ENCODE results near the gene CDC20B. TPM values are rescaled to one million over a fixed set of nuclear protein-coding genes. Genes with fewer than 3 reads are reported as not detected.
"Not testable (repeated sequence)": the region's sequence is repeated elsewhere in the genome, so short reads cannot be mapped to it uniquely, and the experiment has no call there.

The CDC20B gene
- total RNA-seq, 1 experiment from 2014 or later = 0.08 TPM

DNA sequence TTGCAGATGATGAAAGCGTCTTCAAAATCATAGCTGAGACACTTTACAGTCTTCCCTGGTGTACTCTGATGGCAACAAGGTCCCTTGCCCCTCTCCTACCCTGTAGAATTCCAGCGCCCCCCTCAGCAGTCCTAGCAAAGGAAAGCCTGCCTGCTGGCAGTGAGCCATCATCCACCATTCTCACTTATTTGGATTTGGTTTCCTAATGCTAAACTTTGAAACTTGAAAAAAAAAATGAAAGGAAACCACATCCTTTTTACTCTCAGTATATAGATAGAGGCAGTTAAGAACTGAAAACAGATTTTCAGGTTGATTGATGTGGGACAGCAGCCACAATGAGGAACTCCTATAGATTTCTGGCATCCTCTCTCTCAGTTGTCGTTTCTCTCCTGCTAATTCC, 70.6 kb downstream of the CDC20B start, which contains the start of gene GZMA:
TSS of gene GZMA (plus strand) at position 299 of the 400 bp plus-strand sequence. CDS start at position 336, 37 bp downstream.
- TF ChIP-seq, protein P1, sequence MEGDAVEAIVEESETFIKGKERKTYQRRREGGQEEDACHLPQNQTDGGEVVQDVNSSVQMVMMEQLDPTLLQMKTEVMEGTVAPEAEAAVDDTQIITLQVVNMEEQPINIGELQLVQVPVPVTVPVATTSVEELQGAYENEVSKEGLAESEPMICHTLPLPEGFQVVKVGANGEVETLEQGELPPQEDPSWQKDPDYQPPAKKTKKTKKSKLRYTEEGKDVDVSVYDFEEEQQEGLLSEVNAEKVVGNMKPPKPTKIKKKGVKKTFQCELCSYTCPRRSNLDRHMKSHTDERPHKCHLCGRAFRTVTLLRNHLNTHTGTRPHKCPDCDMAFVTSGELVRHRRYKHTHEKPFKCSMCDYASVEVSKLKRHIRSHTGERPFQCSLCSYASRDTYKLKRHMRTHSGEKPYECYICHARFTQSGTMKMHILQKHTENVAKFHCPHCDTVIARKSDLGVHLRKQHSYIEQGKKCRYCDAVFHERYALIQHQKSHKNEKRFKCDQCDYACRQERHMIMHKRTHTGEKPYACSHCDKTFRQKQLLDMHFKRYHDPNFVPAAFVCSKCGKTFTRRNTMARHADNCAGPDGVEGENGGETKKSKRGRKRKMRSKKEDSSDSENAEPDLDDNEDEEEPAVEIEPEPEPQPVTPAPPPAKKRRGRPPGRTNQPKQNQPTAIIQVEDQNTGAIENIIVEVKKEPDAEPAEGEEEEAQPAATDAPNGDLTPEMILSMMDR (IDR thresholded peaks at IDR 0.05) = no peak
- TF ChIP-seq POLR2AphosphoS5 (IDR thresholded peaks at IDR 0.05; ENCODE audit: low read depth, low read length) = no peak
- TF ChIP-seq, protein P2, sequence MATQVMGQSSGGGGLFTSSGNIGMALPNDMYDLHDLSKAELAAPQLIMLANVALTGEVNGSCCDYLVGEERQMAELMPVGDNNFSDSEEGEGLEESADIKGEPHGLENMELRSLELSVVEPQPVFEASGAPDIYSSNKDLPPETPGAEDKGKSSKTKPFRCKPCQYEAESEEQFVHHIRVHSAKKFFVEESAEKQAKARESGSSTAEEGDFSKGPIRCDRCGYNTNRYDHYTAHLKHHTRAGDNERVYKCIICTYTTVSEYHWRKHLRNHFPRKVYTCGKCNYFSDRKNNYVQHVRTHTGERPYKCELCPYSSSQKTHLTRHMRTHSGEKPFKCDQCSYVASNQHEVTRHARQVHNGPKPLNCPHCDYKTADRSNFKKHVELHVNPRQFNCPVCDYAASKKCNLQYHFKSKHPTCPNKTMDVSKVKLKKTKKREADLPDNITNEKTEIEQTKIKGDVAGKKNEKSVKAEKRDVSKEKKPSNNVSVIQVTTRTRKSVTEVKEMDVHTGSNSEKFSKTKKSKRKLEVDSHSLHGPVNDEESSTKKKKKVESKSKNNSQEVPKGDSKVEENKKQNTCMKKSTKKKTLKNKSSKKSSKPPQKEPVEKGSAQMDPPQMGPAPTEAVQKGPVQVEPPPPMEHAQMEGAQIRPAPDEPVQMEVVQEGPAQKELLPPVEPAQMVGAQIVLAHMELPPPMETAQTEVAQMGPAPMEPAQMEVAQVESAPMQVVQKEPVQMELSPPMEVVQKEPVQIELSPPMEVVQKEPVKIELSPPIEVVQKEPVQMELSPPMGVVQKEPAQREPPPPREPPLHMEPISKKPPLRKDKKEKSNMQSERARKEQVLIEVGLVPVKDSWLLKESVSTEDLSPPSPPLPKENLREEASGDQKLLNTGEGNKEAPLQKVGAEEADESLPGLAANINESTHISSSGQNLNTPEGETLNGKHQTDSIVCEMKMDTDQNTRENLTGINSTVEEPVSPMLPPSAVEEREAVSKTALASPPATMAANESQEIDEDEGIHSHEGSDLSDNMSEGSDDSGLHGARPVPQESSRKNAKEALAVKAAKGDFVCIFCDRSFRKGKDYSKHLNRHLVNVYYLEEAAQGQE (IDR thresholded peaks at IDR 0.05; ENCODE audit: insufficient read depth in 1 of 2, low read depth in 2 of 2, low read length in 1 of 2) = no peak
- no peak for TF ChIP-seq SIN3A (IDR thresholded peaks at IDR 0.05; ENCODE audit: borderline replicate concordance, insufficient read depth, low read depth, low read length)
- no peak for TF ChIP-seq TCF7L2 (IDR thresholded peaks at IDR 0.05; ENCODE audit: low read depth, low read length)
- Histone ChIP-seq H3K4me3 (ENCODE audit: low read depth in 2 of 2, low read length in 2 of 2) (no peak within 1 kb of the TSS), H3K27me3 (ENCODE audit: control insufficient read depth, insufficient read depth, low read length) (no peaks in the 10 kb centered on the region), H3K4me1 (ENCODE audit: control insufficient read depth, insufficient read depth, low read length) (no peaks in the 10 kb centered on the region), H3K36me3 (ENCODE audit: control insufficient read depth, insufficient read depth, low read length) (no peaks in the 10 kb centered on the region), H3K27ac (ENCODE audit: low read length) (no peak within 1 kb of the TSS), H3K9me3 (ENCODE audit: control insufficient read depth, insufficient read depth, low read depth, low read length) (no peaks in the 10 kb centered on the region)
- ChIA-PET CTCF (no interaction called here), POLR2A (no interaction called here)
- no peak for ATAC-seq
- DNase-seq (ENCODE audit: low read depth, low spot score) = no peak
- in situ Hi-C loops (cut with HindIII; ENCODE audit: low pct_unique_long_range_greater_than_20kb, low sequenced_read_pairs) (no loop called here), intact Hi-C loops (cut with micrococcal nuclease; ENCODE audit: unreplicated experiment) (no loop called here)
- no TSS peak for BruUV-seq (replicated peaks)

DNA sequence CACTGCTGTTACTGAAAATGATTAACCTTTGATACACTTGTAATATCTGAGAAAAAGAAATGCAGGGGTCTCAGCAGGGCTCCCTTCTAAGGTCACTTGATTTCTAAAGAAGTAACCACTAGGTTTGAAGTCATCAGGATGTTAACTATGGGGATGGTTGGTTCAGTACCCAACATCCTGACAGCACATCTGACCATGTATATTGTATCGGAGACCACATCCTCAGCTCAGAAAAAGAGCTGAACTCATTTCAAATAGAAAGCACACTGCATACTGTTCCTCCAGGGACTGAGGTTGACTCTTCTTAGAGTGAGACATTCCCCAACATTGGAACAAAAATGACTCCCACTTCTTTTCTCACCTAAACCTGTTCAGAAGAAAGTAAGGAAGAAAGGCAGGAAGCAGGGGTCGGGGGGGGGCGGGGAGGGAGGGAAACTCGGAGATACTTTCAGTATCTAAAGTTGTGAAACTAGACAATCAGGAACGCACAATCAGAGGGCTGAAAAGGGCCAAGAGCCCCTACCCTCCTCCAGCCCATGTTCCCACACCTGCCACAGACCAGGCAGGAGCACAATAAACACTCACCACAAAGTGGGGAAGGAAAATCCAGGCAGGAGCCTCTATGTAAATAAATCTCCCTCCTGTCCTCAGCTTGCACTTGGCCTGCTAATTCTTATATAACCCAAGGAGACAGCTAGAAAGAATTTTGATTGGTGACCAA, 71.3 kb downstream of the CDC20B start:
- CTCF ChIA-PET = no interaction called here
- Histone ChIP-seq H3K9me3 (ENCODE audit: control insufficient read depth, insufficient read depth, low read depth, low read length) (no peaks in the 10 kb centered on the region), H3K27ac (ENCODE audit: low read length) (no peak overlapping the region), H3K4me3 (ENCODE audit: low read depth in 2 of 2, low read length in 2 of 2) (no peak overlapping the region), H3K27me3 (ENCODE audit: control insufficient read depth, insufficient read depth, low read length) (no peaks in the 10 kb centered on the region), H3K36me3 (ENCODE audit: control insufficient read depth, insufficient read depth, low read length) (no peaks in the 10 kb centered on the region), H3K4me1 (ENCODE audit: control insufficient read depth, insufficient read depth, low read length) (no peaks in the 10 kb centered on the region)
- in situ Hi-C loops (cut with HindIII; ENCODE audit: low pct_unique_long_range_greater_than_20kb, low sequenced_read_pairs) = no loop called here
- no peak for TF ChIP-seq SIN3A (IDR thresholded peaks at IDR 0.05; ENCODE audit: borderline replicate concordance, insufficient read depth, low read depth, low read length)
- TF ChIP-seq TCF7L2 (IDR thresholded peaks at IDR 0.05; ENCODE audit: low read depth, low read length) = no peak
- TF ChIP-seq, protein P2 (IDR thresholded peaks at IDR 0.05; ENCODE audit: insufficient read depth in 1 of 2, low read depth in 2 of 2, low read length in 1 of 2) = no peak
- TF ChIP-seq POLR2AphosphoS5 (IDR thresholded peaks at IDR 0.05; ENCODE audit: low read depth, low read length) = no peak
- TF ChIP-seq, protein P1 (IDR thresholded peaks at IDR 0.05) = no peak
- no peak for ATAC-seq
- intact Hi-C loops (cut with micrococcal nuclease; ENCODE audit: unreplicated experiment) = no loop called here
- POLR2A ChIA-PET = interaction anchor here (0.6 kb wide), 1 partner anchor 685 kb away, joined by 6 read pairs; no protein-coding TSS in a partner anchor
- no peak for DNase-seq (ENCODE audit: low read depth, low spot score)
- BruUV-seq (replicated peaks) = no TSS peak

DNA sequence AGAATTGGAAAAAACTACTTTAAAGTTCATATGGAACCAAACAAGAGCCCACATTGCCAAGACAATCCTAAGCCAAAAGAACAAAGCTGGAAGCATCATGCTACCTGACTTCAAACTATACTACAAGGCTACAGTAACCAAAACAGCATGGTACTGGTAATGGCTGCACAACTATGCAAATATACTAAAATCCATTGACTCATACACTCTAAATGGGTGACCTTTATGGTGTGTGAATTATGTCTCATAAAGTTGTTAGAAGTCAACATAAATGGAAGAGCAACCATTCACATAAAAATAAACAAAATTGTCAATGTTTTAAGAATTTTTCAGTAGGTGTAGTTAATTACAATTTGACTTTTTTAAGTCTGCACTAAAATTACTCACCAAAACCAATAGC, 71.8 kb downstream of the CDC20B start:
- in situ Hi-C loops (cut with HindIII; ENCODE audit: low pct_unique_long_range_greater_than_20kb, low sequenced_read_pairs); H3K27me3 ChIP-seq (ENCODE audit: control insufficient read depth, insufficient read depth, low read length); H3K9me3 ChIP-seq (ENCODE audit: control insufficient read depth, insufficient read depth, low read depth, low read length); BruUV-seq (replicated peaks); ATAC-seq; CTCF ChIA-PET; H3K36me3 ChIP-seq (ENCODE audit: control insufficient read depth, insufficient read depth, low read length); H3K27ac ChIP-seq (ENCODE audit: low read length); DNase-seq (ENCODE audit: low read depth, low spot score); H3K4me3 ChIP-seq (ENCODE audit: low read depth in 2 of 2, low read length in 2 of 2); H3K4me1 ChIP-seq (ENCODE audit: control insufficient read depth, insufficient read depth, low read length); intact Hi-C loops (cut with micrococcal nuclease; ENCODE audit: unreplicated experiment): not testable (repeated sequence)
- POLR2A ChIA-PET = interaction anchor here (0.6 kb wide), 1 partner anchor 685 kb away, joined by 6 read pairs; no protein-coding TSS in a partner anchor
